GM19025 (cell line): ENCODE results near the gene PACRG.

ENCODE experiments used
- ATAC-seq: cut with Tn5 transposase; IDR thresholded peaks from one replicate; pipeline ENCODE4 v1.9.1; 2021; ENCODE audit warnings: mild to moderate bottlenecking, low read depth, moderate library complexity; ENCODE audit not compliant: unreplicated experiment

The PACRG gene

GRCh38 chr6:163063561-163063960, 335.8 kb downstream of the PACRG start:
- no peak for ATAC-seq

GRCh38 chr6:163064397-163064796, 336.6 kb downstream of the PACRG start:
- no peak for ATAC-seq

GRCh38 chr6:163066200-163066599, 338.4 kb downstream of the PACRG start:
- no peak for ATAC-seq

- no peak for ATAC-seq
Measured at GRCh38 chr6:163077134-163077533, 349.4 kb downstream of the PACRG start.

- no peak for ATAC-seq
Measured at GRCh38 chr6:163078712-163079111, 350.9 kb downstream of the PACRG start.

DNA sequence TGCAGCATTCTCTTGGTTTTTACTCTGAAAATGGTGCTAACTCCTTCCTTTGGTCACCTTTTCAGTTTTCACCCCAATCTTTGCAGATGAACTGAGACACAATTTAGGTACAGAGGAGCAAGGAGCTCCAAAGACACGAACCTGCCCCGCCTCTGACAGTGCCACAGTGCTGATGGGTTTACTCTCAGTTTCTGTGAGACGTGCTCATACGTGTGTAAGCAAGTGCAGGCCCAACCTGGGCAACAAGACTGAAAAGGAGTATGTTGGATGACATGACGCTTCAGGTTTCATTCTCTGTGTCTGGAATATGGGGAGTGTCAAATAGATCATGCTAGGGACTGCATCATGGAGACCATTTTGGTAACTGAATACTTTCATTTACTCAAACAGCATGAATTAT, 352.5 kb downstream of the PACRG start:
- no peak for ATAC-seq

GRCh38 chr6:163083141-163083540, 355.4 kb downstream of the PACRG start:
- no peak for ATAC-seq

- ATAC-seq, result no peak
Measured at GRCh38 chr6:163085426-163085825, 357.7 kb downstream of the PACRG start.

DNA sequence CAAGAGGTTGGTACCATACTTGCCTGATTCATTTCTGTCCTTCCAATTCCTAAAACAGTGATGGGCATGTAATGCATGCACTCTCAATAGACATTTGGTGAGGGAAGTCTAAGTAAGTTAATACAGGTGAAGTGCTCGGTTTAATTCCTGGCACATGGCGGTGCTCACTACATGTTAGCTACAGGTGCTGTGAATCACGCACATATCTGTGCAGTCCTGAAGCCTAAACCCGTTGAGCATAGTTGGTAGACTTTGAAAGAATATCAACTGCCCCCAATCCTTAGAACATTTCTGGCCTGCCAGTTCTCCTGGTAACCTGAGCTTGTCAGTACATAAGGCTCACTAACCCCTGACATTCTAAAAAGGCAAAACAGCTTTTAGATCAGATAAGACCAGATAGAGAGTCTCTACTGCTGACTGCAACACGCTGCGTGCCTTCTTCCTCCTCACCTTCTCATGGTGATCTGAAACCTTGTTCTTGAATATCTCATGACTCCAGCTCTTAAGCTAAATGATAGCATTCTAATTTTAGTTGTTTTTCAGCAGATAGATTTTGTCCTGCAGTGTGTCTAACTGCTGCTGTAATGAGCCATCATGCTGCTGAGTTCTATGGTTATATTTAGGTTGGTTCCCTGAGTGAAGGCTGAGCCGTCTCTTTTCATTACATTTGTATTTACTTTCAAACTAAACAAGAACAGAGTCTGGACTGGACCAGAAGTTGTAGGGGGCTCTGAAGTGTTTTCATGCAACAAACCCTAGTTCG, 358.3 kb downstream of the PACRG start:
- ATAC-seq, result no peak

DNA sequence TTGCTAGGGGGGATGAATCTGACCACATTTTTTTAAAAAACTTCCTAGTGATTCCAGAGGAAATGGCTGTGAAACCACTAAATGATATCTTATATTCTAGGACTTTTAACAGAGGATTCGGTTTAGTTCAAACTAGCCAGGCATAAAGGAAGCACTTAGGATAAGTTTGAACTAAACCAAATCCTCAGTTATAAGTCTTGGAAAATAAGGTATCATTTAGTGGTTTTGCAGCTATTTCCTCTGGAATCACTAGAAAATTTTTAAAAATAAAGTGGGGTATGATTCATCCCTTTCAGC, 358.8 kb downstream of the PACRG start:
- no peak for ATAC-seq

- no peak for ATAC-seq
Measured at GRCh38 chr6:163087981-163088380, 360.2 kb downstream of the PACRG start.

DNA sequence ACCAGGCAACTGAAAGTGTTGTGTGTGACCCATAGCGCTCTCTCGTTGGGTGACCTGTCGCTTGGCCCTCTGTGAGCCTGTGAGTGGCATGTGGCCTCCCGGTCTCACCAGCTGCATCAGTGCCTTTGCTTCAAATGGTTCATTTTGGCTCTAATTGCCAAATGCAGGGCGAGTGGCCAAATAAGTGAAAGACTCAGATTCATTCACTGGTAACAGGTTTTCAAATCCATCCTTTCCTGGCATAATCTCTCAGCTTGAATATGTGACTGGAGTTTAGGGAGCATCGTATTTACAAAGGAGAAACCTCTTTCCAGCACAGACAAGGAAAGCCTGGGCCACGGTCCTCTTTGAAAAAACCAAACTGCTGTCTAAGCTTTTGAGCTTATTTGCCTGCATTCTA, 365.1 kb downstream of the PACRG start:
- ATAC-seq, result no peak

DNA sequence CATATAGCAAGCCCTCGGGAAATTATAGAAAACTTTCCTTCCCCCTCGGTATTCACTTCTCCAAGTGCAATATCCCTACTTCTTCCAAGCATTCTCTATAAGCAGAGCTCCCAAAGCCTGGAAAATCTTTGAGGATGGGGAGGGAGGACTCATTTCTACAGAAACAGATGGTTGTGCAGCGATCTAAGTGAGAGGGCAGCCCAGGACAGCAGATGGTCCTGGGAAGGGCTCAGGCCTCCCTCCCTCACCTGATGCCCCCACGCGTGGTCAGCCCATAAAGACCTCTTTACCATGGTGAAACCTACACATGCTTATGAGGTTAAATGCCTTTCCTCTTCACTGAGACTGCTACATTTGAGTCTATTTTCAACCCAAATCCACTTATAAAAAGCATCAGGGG, 367.1 kb downstream of the PACRG start:
- ATAC-seq, result no peak

GRCh38 chr6:163095401-163095800, 367.6 kb downstream of the PACRG start:
- ATAC-seq, result no peak

DNA sequence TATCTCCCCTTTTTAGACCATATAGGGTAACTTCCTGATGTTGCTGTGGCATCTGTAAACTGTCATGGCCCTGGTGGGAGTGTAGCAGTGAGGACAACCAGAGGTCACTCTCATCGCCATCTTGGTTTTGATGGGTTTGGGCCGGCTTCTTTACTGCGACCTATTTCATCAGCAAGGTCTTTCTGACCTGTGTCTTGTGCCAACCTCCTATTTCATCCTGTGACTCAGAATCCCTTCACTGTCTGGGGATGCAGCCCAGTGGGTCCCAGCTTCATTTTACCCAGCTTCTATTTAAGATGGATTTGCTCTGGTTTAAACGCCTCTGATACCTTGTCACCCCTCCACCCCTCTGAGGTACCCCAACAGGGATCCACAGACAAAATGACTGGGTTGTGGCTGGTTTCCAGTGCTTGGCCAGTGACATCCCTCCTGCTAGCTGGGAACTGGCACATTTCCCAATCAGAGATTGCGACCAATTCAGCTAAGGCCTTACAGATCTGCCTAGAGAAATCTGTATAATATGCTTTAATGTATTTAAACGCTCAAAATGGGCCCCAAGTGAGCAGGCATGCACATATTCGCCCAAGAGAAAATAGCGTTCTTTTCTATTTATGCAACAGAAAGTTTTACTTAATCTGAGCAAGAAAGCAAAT, 371.2 kb downstream of the PACRG start:
- no peak for ATAC-seq

DNA sequence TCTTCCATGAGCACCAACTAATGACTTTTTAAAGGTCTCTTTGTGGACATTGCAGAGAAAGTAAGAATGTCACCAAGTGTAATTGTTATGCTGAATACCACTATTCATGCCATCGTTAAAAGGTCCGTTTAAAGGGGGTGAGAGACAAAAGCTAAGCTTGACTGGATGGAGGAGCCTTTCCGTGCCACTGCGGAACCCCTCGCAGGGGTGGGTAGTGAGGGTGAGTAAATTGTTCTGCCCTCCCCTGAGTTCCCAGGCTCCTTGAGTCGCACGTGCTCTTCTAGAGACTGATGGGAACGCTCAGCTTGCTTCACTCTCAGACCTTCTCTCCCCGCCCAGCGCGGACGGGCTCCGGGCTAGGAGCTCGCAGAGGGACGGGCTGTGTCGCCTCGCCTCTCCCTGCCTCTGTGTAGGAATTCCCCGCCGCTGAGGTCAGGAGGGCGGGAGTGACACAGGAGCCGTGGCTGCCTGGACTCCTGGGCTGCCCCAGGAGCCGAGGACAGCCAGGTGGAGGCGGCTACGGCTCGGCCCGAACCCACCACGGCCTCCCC, 371.9 kb downstream of the PACRG start:
- no peak for ATAC-seq

- ATAC-seq, result no peak
Measured at GRCh38 chr6:163100259-163100658, 372.5 kb downstream of the PACRG start.

DNA sequence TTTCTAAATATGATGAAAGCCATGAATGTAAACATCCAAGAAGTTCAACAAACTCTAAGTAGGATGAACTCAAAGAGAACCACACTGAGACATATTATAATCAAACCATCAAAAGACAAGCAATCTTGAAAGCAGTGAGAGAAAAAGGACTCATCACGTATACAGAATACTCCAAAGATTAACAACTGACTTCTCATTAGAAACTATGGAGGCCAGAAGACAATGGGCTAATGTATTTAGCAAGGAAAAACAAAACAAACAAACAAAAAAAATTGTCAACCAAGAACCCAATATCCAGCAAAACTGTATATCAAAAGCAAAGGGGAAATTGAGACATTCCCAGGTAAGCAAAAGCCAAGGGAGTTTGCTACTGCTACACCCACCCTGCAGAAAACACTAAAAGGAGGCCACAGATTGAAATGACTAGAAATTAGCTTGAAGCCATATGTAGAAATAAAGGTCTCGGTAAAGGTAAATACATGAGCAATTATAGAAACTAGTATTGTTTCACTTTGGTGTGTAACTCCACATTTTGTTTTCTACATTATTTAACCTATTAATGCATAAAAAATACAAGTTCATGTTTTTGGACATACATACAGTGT, 385.7 kb downstream of the PACRG start:
- no peak for ATAC-seq

GRCh38 chr6:163118941-163119340, 391.2 kb downstream of the PACRG start:
- ATAC-seq, result no peak

DNA sequence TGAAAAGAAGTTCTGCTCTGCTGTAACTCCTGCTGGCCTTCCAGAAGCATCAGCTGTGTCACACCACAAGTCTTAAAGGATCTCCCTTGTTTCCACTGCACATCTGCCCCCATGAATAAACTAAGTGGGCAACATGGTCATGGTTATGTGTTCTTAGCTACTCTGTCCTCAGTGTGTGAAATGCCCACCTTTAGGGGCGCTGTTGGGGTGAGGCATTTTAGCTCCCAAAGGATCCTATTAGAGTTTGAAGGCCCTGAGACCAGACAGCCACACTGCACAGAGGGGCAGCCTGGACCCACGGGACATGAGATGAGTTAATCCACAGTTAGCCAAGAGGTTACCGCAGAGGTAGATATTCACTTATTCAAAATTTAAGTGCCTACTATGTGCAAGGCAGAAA, 392.4 kb downstream of the PACRG start:
- ATAC-seq, result no peak

DNA sequence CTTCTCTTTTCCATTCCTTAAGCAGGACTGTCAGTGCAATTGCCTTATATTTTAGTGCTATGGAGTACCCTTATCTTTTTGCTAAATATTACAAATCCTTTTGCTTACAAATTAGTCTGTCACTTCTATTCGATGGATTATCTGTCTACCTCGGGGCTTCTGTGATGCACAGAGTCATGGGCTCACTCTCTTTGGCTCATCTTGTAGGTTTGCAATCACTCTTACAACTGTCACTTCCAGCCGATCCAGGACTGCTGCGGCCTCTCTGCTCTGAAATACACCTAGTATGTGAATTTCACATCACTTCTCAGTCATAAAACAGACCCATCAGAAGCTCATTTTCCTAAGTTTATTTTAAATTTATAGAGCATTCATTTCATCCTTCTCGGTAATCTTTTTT, 393.5 kb downstream of the PACRG start:
- no peak for ATAC-seq

DNA sequence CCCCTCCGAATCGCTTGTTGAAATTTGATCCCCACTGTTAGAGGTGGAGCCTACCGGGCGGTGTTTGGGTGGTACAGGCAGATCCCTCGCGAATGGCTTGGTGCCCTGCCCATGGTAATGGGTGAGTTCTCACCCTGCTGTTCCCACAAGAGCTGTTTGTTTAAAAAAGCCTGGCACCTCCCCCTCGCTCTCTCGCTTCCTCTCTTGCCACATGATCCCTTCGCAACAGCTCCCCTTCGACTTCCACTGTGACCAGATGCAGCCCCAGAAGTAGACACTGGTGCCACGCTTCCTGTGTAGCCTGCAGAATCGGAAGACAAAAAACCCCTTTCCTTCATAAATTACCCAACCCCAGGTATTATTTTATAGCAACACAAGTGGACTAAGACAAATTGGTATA, 394.6 kb downstream of the PACRG start:
- no peak for ATAC-seq
